Peyer's patch (tissue), 4 donors: ENCODE data around the gene PRKCZ.

Experiments used
- POLR2A ChIP-seq, 2 donors: fragments of 450-650 bp; IDR thresholded peaks; one replicate each; pipeline ENCODE4 v1.5.1; 2017; ENCODE audit warnings: antibody characterized with exemption in 2 of 2, mild to moderate bottlenecking in 2 of 2, moderate library complexity in 2 of 2
- TF ChIP-seq, protein P1 (sequence below), 6 experiments: fragments of 450-650 bp in 4 of 6; fragments of 200-600 bp in 2 of 6; sonication (generic) in 1 of 6; IDR thresholded peaks; one replicate each; pipeline ENCODE4 v1.5.1; 2017 to 2019; ENCODE audit warnings: antibody characterized with exemption in 6 of 6, mild to moderate bottlenecking in 3 of 6, moderate library complexity in 1 of 6

DNA sequence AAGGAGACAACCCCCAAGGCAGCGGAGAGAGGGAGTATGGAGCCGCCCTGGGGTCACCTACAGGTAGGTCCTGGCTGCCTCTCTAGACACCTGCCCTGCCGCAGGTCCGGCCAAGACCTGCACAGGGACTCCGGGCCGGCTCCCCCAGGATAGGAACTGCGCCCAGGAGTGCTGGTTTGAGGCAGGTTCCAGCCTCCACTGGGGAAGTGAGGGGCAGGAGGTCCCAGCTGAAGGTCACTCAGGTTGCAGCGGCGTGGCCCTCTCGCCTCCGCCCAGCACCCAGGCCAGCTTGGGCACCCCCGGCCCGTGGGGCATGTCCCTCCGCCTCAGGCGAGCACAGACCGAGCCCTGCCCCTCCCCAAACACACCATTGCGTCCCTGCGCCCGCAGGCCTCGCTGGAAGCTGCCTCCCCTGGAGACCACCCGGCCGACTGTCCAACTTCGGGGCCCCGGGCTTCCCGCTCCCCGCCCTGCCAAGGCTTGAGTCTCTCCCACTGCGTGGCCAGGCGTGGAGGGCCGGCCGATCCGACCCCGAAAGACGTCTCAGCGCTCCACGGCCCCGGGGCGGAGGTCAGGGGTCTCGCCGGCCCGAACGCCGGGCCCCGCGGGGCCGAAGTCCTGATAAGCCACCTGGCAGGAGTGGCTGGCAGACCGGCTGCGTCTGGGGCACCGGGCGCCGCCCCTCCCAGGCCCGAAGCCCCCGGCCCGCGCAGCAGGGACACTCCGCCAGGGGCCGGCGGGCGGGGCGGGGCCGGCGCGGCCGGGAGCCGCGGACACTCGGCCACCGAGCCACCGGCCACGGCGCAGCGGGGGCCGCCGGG lies 176.5 kb downstream of the PRKCZ start:
- TF ChIP-seq, protein P1, sequence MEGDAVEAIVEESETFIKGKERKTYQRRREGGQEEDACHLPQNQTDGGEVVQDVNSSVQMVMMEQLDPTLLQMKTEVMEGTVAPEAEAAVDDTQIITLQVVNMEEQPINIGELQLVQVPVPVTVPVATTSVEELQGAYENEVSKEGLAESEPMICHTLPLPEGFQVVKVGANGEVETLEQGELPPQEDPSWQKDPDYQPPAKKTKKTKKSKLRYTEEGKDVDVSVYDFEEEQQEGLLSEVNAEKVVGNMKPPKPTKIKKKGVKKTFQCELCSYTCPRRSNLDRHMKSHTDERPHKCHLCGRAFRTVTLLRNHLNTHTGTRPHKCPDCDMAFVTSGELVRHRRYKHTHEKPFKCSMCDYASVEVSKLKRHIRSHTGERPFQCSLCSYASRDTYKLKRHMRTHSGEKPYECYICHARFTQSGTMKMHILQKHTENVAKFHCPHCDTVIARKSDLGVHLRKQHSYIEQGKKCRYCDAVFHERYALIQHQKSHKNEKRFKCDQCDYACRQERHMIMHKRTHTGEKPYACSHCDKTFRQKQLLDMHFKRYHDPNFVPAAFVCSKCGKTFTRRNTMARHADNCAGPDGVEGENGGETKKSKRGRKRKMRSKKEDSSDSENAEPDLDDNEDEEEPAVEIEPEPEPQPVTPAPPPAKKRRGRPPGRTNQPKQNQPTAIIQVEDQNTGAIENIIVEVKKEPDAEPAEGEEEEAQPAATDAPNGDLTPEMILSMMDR (IDR thresholded peaks at IDR 0.05), result no peak
- TF ChIP-seq POLR2A (IDR thresholded peaks at IDR 0.05), result no peak
